Measurements from ENCODE around the gene DNAH1.
A peak's percentile ranks its signal among the peaks of the same experiment; 100 is the strongest.
"Not testable (repeated sequence)": the region's sequence is repeated elsewhere in the genome, so short reads cannot be mapped to it uniquely, and the experiment has no call there.

Gene DNAH1

DNA sequence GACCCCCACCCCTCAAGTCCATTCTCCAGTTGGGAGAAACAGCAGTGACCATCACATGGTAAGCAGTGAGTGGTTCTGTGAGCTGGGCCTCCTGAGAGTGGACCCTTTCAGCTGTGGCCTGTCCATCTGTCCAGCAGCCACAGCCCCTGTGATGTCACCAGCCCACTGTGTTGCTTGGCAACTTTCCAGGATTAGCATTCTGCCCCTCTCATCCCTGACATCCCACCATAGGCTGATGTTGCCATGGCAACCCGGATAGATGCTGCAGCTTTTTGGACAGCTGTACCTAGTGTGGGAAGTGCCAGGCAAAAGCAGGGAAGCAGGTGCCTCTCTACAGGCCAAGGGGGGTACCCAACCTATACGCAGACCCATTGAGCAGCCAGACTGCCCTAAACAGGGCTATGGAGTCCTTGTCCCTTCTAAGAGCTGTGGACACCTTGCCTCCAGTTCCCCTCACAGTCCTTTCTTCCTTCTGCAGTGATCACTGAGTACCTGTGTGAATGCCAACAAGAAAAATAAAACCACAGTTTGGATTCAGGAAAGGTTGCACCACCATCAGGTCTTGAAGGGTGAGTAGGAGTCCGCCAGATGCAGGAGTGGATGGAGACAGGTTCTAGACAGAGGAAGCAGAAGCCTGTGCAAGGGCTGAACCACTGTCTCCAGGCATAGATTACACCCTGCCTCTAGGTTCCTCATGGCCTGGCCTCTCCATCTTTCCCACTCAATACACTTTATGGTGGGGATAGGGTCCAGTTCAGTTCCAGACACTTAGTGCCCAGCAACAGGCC, at the start of gene DNAH1:
Gene DNAH1 (plus strand): TSS at position 343 of the 788 bp plus-strand sequence. CDS start 6,124 bp downstream, outside the sequence.
- DNase-seq, result no peak

DNA sequence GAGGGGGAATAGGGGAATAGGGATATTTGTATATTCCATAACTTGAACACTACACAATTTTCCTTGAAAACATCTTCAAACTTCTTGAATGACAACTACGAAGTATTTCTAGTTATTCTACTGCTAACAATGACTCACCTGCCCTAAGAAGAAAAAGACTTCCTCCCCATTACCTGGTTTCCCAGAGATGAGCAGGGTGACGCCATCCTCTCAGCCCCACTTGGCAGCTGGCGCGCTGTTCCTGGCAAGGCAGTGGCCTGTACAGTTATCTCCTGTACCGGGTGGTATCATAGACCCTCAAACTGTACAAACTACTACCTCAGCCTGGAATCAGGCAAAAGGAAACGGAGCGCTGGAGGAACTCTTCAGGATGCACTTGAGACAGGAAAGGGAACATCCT, 48.1 kb upstream of the DNAH1 start:
- DNase-seq, result no peak

DNA sequence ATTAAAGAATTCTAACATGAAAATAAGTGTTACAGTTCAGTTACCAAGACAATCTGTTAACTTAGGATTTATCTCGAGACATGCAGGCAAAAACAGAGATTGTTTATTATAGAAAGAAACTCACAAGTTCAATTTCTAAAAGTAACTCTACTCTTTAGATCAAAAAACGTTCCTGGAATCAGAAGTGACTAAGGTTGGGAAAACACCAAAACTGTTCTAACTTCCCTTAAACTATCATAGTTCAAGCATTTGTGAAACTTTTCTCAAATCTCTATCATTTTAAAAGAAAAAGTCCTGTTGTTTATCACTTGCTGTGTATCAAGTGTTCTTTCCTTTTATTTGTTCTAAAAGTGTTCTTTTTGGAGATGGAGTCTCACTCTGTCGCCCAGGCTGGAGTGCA, 46.3 kb upstream of the DNAH1 start:
- DNase-seq, result no peak

DNA sequence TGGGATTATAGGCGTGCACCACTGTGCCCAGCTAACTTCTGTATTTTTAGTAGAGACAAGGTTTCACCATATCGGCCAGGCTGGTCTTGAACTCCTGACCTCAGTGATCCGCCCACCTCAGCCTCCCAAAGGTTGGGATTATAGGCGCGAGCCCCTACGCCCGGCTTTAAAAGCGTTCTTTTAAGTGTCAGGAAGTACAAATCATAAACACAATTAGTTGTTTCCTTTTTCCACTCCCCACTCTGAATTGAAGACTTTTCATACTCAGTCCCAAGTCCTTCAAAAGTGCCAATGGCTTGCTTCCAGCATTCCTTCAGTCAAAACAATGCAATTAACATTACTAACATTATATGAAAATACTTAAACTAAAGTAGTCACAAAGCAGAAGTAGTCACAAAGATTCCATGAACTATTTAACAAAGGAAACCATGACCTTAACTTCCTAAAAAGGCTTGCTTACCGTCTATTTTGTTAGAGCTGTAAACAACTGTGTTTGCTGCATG, 45.8 kb upstream of the DNAH1 start:
- no peak for DNase-seq

DNA sequence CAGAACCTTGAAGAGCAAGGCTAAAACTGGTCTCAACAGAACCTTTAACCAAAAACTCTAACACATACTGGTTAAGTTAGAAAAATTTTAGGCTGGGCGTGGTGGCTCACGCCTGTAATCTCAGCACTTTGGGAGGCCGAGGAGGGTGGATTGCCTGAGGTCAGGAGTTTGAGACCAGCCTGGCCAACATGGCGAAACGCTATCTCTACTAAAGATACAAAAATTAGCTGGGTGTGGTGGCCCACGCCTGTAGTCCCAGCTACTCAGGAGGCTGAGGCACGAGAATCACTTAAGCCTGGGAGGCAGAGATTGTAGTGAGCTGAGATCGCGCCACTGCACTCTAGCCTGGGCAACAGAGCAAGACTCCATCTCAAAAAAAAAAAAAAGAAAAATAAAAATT, 43.9 kb upstream of the DNAH1 start:
- DNase-seq, result not testable (repeated sequence)

DNA sequence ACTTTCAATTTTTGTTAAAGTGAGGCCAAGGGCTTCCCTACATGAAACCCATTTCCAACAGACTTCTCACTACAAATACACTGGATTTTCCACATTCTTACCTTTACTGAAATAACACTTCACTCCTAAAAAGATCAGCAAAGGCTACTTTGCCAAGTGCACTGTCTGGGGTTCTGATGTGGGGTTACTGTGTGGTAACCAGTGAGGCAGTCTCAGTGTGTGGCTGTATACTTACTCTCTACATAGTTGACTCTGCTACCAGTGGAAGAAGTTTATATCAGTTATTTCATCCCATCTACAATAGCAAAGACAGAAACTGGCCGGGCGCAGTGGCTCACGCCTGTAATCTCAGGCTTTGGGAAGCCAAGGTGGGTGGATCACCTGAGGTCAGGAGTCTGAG, 43.3 kb upstream of the DNAH1 start:
- no peak for DNase-seq

DNA sequence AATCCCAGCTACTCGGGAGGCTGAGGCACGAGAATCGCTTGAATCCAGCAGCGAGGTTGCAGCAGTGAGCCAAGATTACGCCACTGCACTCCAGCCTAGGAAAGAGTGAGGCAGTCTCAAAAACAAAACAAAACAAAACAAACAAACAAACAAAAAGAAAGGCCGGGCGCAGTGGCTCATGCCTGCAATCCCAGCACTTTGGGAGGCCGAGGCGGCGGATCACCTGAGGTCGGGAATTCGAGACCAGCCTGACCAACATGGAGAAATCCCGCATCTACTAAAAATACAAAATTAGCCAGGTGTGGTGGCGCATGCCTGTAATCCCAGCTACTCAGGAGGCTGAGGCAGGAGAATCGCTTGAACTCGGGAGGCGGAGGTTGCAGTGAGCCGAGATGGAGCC, 41.3 kb upstream of the DNAH1 start:
- DNase-seq, result not testable (repeated sequence)

DNA sequence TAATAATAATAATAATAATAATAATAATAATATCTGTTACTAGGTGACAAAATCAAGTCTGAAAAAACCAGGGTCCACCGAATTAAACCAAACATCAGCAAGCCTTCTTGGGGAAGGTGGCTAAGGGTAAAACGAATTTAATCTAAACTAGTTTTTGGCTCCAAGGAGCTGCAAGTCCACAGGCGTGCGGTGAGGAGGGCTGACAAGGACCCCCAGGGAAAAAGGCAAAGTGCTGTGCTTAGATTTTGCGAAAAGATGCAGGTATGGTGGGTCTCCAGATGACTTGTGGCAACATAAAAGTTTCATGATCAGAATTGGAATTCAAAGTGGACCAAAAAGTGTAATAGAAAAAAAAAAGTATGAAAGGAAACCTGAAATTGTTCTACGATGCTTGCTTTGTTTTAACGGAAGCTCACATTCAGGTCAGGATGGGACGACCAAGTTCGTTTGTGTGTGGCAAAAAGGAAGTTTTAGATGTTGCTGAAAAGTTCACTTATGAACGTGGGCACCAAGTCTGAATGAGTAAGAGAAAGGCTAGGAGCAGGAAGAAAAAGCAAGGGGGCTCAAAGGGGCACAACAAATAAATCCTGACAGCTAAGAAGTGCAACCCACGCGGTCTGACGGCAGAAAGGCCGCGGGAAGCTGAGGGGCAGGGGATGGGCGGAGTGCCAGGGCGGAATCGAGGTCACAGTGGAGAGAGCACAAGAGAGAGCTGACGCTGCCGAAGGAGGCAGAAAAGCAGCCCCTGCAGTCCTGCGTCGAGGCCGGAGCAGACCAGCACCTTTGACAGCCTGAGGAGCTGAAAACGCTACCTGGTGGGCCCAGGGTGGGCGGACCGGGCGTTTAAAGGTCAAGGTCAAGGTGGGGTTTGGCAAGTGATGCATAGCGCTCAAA, 38.8 kb upstream of the DNAH1 start:
- DNase-seq, result no peak

DNA sequence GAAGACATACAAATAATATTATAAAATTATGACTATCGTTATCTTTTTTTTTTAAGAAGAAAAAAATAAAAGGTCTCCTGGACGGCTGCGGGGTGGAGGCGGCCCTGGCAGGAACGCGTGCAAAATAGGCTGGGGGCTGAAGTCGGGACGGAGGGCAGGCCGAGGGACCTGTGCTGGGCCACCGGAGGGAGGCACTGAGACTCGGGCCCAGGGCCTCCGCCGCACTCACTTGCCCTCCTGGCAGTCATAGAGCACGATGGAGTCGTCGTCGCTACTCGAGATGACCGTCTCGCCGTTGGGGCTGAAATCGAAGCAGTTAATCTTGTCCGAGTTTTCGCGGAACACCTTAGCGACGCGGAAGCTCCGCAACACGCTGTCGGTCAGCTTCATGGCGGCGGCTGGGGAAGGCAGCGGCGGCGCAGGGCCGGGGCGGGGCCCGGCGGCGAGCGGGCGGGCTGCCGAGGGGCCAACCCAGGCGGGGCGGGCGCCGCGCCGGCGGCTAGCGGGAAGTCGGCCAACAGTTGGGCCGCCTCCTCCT, 38.1 kb upstream of the DNAH1 start:
- no peak for DNase-seq

DNA sequence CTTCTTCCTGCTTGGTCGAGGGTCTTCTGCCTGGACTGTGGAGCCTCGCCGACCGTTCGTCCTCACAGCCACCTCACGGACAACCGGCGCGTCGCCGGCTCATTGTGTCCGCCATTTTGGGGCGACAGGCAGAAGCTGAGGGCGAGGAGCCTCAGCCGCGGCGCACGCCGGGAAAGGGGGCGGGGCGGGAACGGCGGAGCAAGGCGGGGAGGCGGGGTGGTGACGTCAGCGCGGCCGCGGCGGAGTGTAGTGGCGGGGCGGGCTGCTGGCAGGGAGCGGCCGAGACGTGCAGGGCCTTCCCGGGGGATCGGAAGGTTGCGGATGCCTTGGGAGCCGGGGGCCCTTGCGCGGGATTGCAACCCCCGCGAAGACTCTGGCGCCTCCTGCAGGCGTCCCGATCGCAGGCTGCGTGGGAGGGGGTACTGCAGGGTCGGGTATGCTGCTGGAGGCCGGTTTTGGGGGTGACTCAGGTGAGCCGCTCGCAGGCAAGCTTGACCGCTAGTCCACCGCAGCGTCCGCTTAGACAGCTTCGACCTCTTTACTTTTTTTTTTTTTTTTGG, 37.5 kb upstream of the DNAH1 start, which contains the start of gene WDR82:
Gene WDR82 (minus strand): TSS at position 140 of the 560 bp plus-strand sequence. CDS start 288 bp downstream, outside the sequence.
- DNase-seq, result peak; percentile 77

DNA sequence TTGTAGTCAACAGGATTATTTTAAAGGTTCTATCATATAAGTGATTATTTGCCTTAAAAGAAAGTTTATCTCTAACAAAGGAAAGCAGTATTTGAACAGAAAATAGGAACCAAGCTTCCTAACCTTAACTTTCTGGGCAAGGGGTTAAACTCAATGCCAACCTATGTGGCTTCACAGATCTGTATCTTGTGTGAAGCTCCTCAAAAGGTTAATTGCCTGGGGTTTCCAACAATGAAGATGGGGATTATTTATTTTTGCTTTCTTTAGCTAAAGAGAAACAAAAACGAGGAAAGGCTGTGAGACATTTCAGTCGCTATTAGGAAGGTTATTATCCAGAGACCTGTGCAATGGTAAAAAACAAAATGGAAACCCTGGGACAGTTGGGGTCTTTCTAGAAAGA, 36.5 kb upstream of the DNAH1 start:
- no peak for DNase-seq

DNA sequence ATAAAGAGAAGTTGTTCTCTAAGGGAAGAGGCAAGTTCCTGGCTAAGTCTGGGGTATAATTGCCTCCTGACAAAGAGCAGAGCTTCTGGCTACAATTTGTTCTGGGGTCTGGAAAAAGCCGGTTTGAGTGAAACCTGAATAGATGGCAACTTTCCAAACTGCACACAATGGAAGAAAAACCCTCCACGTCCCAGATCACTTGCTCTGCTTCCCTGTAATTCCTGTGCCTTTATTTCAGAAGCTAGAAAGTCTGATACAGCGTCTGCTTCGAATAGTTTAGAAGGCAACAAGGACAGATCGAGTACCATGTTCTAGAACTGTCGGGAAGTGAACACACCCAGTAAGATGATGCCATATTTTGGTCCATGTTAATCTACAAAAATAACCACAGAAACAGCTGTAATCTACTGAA, 36.1 kb upstream of the DNAH1 start:
- DNase-seq, result no peak

DNA sequence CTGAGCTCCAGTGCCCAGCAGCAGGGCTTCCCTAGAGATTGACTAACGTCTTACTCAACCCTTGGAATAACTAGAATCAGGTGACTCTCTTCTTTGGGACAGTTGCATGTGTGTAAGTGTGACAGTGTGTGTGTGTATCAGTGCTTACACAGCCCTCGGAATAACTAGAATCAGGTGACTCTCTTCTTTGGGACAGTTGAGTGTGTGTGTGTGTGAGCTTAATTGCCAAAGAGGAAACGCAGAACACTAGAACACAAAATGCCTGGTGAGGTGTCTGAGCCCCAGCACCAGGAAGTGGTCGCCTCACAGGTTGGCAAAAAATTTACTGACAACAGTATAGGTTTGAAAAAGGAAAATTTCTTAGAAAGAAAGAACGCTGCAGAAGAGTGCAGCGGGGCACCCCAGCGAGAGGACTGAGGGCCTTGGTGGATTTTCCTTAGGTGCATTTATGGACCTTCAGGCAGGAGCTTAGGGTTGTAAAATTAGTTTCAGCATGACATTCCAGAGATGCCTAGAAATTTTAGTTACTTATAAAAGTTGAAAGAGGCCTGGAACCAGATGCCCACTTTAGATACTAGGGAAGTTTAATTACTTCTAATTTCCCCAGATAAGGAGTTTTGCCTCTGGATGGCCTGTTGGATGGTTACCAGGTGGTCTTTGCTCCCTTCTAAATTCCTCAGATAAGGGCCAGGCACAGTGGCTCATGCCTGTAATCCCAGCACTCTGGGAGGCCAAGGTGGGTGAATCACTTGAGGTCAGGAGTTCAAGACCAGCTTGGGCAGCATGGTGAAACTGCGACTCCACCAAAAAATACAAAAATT, 33.9 kb upstream of the DNAH1 start:
- DNase-seq, result no peak

DNA sequence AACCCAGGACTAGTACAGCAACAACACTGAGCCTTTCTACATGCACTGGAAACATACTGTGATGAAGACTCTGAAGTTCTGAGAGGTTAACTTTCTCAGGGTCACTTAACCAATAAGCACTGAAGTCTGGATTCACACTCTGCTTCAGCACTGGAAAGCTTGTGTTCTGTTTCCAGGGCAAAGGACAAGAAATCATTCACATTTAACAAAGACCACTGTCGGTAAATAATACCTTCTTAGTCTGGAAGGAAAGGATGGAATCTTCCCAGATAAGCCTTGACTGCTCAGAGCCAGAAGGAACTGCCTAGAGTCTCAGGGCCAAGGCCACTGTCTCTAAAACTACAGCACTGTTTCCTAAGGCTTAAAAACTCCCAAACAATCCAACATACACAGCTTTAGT, 32.8 kb upstream of the DNAH1 start:
- DNase-seq, result no peak

DNA sequence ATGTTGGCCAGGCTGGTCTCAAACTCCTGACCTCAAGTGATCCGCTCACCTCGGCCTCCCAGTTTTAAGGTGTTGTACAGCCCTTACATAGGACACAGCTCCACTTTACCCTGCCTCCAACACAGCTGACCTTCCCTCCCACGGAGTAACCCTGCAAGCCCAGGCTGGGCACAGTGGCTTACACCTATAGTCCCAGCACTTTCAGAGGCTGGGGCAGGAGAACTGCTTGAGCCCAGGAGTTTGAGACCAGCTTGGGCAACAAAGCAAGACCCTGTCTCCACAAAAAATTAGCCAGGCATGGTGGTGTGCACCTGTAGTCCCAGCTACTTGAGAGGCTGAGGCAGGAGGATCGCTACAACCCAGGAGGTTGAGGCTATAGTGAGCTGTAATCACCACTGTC, 32.1 kb upstream of the DNAH1 start:
- DNase-seq, result not testable (repeated sequence)

DNA sequence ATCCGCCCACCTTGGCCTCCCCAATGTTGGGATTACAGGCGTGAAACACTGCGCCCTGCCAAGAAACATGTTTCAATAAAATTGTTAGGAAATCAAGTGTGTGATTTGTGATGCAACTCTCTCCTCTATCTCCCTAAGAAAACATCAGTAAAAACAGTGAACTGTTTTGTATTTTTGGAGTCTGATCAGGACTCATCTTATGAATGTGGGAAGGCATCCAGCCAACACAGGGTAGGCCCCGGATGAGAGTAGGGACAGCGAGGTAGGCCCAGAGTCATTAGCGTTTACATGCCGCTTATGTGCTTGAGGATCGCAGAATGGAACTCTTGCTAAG, 29.4 kb upstream of the DNAH1 start:
- DNase-seq, result no peak

DNA sequence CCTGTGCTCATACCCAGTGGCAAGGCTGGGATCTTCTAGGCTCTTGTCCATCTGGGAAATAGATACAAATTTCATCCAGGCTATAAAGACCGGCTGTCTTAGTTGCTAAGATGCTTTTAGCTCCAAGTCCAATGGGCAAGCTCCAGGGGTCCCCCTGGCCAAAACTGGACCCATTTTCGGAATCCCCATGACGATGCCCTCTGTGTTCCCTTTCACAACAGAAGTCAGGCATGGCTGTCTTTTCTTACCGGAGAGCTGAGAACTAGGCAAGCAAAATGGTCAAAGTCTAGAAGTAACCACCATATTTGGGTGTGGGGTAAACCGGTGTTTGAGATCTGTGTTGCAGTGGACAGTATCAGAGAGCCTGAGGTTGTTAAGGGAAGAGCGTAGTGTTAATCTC, 27.4 kb upstream of the DNAH1 start:
- DNase-seq, result no peak

DNA sequence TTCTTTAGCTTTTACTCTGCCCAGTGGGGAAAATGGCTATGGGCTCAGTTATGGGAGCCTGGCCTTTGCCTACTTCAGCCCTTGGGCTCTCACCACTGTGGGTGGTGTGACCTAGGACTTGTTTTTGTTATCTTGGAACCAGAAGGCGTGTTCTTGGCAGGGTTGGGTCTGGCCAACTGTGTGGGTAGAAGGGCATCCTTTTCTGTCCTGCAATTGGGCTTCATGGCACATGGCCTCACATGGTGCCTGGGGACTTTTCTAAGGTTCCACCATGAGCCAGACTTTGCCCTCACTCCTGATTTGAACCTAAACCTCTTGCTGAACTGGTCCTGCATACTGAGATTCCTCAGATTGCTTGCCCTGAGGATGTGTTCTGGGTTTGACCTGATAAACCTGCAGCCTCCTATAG, 26.8 kb upstream of the DNAH1 start:
- no peak for DNase-seq

DNA sequence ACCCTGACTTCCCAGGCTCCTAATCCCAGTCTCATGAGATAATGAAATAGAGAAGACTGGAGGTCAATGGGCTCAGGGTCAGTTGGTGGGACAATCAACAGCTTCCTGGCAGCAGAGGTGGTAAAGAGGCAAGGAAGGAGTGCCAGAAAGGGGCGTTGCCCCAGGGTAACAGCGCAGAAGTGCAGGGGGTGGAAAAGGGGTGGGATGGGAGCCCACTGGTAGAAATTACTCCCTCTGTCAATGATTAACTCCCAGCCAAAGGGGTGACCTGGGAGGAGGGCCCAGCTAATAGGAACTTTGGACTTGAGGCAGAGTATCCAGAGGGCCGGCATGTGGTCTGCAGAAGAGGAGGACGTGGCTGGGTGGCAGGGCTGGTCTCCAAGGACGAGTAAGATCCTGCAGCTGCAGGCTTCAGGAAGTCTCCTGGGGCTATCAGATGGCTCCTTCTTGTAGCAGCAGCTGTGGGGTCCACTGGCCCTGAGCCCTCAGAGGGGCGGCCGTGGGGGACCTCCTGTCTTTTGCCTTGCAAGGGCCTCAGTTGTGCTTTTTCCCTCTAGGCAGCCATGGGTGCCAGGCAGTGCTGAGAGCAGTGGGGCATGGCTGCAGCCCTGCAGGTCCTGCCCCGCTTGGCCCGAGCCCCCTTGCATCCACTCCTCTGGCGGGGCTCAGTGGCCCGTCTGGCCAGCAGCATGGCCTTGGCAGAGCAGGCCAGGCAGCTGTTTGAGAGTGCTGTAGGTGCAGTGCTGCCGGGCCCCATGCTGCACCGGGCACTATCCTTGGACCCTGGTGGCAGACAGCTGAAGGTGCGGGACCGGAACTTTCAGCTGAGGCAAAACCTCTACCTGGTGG, 26.1 kb upstream of the DNAH1 start:
- no peak for DNase-seq

DNA sequence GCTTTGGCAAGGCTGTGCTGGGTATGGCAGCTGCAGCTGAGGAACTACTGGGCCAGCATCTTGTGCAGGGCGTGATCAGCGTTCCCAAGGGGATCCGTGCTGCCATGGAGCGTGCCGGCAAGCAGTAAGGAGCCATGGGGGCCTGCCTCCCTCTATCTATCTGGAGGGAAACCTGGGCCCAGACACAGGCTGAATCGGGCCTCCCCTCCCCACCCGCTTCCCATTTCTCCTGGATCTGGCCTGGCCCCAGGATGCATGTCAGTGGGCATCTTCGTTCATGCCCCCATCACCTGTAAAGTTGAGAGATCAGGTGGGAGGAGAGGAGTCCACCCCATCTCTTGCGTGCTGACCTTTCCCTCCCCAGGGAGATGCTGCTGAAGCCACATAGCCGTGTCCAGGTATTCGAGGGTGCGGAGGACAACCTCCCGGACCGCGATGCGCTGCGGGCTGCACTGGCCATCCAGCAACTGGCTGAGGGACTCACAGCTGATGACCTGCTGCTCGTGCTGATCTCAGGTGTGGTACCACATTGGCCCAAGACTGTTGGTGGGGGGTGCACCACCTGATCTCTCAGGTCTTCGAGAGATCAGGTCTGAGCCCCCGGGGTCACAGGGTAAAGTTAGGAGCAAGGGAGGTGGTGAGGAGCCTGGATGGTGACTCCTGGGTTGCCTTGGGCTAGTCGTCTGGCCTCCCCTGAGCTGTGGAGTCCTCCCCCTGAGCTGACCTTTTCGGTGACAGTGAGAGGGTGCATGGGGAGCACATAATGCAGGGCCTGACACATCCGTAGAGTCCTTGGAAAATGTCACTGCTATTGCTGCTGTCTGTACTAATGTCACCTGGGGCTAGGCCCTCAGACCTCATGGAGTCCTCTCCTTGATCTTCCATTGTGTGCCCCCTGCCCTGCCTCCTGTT, 25.3 kb upstream of the DNAH1 start:
- DNase-seq, result no peak
